ENCODE measurements around the gene LY6G6C.

- no peak for TF ChIP-seq CTCF (IDR thresholded peaks at IDR 0.05)
- no peak for TF ChIP-seq EZH2 (IDR thresholded peaks at IDR 0.05; ENCODE audit: borderline replicate concordance, insufficient read depth, low read depth, low read length, poor library complexity, severe bottlenecking)
Observed at GRCh38 chr6:31681135-31681671, 40.3 kb downstream of the LY6G6C start.
